Measurements from ENCODE around the gene ABT1.
A peak's percentile ranks its signal among the peaks of the same experiment; 100 is the strongest.

The ABT1 gene

DNA sequence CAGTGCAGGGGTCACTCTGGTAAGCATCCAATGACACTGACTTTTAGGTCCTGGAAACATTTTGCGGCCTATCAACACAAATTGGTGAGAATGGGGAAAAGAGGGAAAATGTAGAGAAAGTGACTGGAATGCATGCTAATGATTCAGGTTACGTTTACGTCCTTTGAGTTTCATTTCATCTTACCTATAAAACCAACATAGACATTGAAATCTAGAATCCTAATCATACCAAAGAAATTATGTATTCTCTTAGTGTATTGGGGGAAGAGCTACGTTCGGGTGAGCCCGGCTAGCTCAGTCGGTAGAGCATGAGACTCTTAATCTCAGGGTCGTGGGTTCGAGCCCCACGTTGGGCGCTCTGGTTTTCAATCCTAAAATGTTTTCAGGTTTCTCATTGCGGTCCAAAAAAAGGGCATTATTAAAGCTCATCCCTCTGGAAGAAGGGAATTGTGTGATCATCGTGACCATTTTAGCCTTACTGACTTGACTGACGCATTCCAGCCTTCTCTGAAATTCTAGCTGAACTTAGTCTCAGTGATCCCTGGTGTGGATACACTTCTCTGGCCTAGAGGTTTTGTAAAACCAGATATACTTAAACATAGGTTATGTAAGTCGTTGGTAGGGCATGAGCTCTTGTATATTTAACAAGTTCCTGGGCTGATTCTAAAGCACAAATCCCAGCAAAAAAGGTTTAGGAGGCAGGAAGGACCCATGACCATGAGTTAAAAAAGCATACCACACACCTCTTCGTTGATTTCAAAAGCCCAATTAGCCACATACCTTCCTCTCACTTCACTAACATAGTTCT lies 40.3 kb upstream of the ABT1 start:
- Histone ChIP-seq H3K27me3 (ENCODE audit: control insufficient read depth in 1 of 2, insufficient read depth in 2 of 2, low read length in 2 of 2) (no peaks in the 10 kb centered on the region), H3K9me3 (ENCODE audit: low read length) (no peaks in the 10 kb centered on the region), H3K4me1 (ENCODE audit: insufficient read depth, low read length) (peaks cover 10% of the 10 kb centered on the region), H3K9ac (ENCODE audit: low read length) (no peak overlapping the region), H3K4me3 (ENCODE audit: low read depth in 1 of 2, low read length in 2 of 2) (no peak overlapping the region), H3K27ac (ENCODE audit: low read depth, low read length) (no peak overlapping the region), H3K36me3 (ENCODE audit: insufficient read depth, low read length) (no peaks in the 10 kb centered on the region)

DNA sequence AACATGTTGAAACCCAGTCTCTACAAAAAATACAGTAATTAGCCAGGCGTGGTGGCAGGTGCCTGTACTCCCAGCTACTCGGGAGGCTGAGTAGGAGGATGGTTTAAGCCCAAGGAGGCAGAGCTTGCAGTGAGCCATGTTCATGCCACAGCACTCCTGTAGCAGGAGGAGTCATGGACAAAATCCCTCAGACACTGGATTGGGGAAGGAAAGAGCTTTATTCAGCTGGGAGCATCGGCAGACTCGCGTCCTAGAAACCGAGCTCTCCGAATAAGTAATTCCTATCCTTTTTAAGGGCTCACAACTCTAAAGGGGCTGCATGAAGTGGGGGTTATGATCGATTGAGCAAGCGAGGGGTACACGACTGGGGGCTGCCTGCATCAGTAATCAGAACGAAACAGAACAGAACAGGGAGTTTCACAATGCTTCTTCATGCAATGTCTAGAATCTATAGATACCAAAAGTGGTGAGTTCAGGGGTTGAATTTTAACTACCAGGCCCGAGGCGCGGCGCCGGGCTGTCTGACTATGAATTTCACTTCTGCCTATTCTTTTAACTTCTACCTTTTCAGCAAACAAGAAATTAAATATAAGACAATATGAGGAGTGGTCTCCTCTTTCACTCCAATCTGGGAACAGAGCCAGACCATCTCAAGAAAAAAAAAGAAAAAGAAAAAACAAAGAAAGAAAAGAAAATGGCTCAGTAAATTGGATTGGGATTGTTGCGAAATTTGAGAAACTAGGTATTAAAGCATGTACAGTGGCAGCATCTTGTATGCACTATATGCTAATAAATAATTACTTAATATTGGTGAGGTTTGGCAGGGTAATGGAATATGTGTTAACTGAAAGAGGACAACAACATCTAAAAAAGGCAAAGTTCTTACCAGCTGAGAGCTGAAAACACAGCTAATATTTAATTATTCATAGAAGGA lies 35.0 kb upstream of the ABT1 start:
- Histone ChIP-seq H3K9ac (ENCODE audit: low read length) (no peak overlapping the region), H3K9me3 (ENCODE audit: low read length) (no peaks in the 10 kb centered on the region), H3K36me3 (ENCODE audit: insufficient read depth, low read length) (no peaks in the 10 kb centered on the region), H3K4me1 (ENCODE audit: insufficient read depth, low read length) (no peaks in the 10 kb centered on the region), H3K27ac (ENCODE audit: low read depth, low read length) (no peak overlapping the region), H3K27me3 (ENCODE audit: control insufficient read depth in 1 of 2, insufficient read depth in 2 of 2, low read length in 2 of 2) (no peaks in the 10 kb centered on the region), H3K4me3 (ENCODE audit: low read depth in 1 of 2, low read length in 2 of 2) (no peak overlapping the region)

DNA sequence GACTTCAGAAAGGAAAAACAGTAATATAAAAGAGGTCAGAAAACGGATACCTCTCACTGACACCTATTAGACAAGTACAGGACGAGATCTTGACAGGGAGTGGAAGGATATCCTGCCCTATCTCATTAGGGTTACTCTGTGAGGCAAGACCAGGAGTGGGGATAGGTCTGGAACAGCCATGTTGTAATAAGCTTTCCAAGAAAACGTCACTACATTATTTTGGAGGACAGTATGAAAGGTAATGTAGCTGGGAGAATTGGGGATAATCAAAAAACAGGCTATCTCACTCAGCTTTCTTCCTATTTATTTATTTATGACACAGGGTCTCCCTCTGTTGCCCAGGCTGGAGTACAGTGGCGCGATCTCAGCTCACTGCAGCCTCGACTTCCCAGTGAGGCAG lies 33.3 kb upstream of the ABT1 start:
- Histone ChIP-seq H3K9me3 (ENCODE audit: low read length) (no peaks in the 10 kb centered on the region), H3K27me3 (ENCODE audit: control insufficient read depth in 1 of 2, insufficient read depth in 2 of 2, low read length in 2 of 2) (no peaks in the 10 kb centered on the region), H3K36me3 (ENCODE audit: insufficient read depth, low read length) (no peaks in the 10 kb centered on the region), H3K4me3 (ENCODE audit: low read depth in 1 of 2, low read length in 2 of 2) (no peak overlapping the region), H3K27ac (ENCODE audit: low read depth, low read length) (no peak overlapping the region), H3K9ac (ENCODE audit: low read length) (no peak overlapping the region), H3K4me1 (ENCODE audit: insufficient read depth, low read length) (no peaks in the 10 kb centered on the region)

DNA sequence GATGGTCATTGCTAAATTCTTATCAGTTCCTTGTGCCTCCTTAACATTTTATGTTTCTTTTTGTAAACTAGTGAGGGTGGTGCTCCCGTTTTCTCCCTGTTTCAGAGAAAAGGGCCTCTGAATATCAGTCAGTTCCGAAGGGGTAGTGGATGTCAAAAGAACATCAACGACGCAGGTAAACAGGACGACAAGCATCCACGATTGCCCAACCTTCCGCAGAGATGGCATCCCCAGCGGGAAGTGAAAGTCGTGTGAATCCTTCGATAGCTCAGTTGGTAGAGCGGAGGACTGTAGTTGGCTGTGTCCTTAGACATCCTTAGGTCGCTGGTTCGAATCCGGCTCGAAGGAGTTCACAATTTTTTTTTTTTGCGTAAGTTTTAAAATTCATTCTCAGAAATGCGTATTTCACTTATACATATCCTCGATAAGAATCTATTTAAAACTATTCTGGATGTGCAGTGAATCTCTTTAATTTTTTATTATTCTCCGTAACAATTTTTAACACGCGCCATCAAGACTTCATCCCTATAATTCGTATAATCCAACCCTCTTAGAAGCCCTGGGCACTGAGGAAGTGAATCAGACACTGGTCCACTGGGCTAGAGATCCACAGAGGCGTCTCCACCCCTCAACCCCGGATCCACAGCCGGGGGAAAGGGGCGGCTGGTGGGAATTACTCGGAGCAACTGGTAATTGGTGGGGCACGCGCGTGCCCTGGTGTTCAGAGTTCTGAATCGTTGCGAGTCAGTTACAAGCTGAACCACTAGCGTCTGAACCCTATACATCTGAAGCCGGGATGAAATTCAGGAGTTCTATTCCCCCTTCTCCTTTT lies 27.9 kb upstream of the ABT1 start:
- H3K9me3 ChIP-seq (ENCODE audit: low read length), result no peaks in the 10 kb centered on the region
- peaks cover 4% of the 10 kb centered on the region for H3K4me1 ChIP-seq (ENCODE audit: insufficient read depth, low read length)
- H3K4me3 ChIP-seq (ENCODE audit: low read depth in 1 of 2, low read length in 2 of 2), result peak overlapping the region; percentile 71 to 79
- no peaks in the 10 kb centered on the region for H3K36me3 ChIP-seq (ENCODE audit: insufficient read depth, low read length)
- peak overlapping the region; percentile 32 for H3K9ac ChIP-seq (ENCODE audit: low read length)
- H3K27ac ChIP-seq (ENCODE audit: low read depth, low read length), result peak overlapping the region; percentile 70
- H3K27me3 ChIP-seq (ENCODE audit: control insufficient read depth in 1 of 2, insufficient read depth in 2 of 2, low read length in 2 of 2), result no peaks in the 10 kb centered on the region

DNA sequence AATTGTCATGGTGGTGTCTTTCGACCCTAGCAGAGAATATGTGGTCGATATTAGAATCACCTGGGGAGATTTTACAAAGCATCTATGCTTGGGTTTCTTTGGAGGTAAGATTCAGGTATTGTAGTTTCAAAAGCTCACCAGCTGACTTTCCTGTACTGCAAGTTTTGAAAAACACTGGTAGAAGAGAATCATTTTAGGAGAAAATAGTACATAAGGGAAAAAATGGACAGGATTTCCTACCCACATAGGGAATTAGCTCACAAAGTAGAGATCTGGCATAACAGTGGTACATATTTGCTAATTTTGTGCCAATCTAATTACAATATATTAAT lies 27.4 kb upstream of the ABT1 start:
- H3K27ac ChIP-seq (ENCODE audit: low read depth, low read length), result no peak overlapping the region
- H3K4me3 ChIP-seq (ENCODE audit: low read depth in 1 of 2, low read length in 2 of 2), result peak overlapping the region in 1 of 2 donors; percentile 79
- H3K9ac ChIP-seq (ENCODE audit: low read length), result no peak overlapping the region

DNA sequence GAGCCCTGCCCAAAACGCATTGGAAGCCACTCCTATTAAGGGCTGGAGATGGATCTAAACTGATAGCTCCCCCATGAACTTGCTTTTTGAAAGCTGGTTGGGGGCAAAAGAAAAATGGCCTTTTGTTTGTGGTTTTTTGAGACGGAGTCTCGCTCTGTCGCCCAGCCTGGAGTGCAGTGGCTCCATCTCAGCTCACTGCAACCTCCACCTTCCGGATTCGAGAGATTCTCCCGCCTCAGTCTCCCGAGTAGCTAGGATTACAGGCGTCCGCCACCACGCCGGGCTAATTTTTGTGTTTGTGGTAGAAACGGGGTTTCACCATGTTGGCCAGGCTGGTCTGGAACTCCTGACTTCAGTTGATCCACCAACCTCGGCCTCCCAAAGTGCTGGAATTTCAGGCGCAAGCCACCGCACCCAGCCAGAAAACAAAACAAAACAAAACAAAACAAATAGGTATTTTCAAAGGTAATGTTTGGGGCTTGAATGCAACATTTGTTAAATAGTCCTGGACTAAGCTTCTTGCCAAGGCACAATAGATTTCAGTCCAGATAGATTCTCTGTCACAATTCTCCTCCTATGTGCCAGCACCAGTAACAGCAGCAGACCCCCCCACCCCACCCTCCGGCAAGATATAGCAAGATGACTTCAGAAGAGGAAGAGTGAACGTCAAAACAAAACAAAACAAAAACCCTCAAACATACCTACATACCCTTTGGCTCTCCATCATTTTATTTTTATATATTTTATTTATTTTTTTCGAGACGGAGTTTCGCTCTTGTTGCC lies 26.5 kb upstream of the ABT1 start:
- no peak overlapping the region for H3K4me3 ChIP-seq (ENCODE audit: low read depth in 1 of 2, low read length in 2 of 2)
- no peaks in the 10 kb centered on the region for H3K36me3 ChIP-seq (ENCODE audit: insufficient read depth, low read length)
- H3K9ac ChIP-seq (ENCODE audit: low read length), result no peak overlapping the region
- H3K4me1 ChIP-seq (ENCODE audit: insufficient read depth, low read length), result peaks cover 4% of the 10 kb centered on the region
- no peak overlapping the region for H3K27ac ChIP-seq (ENCODE audit: low read depth, low read length)
- H3K9me3 ChIP-seq (ENCODE audit: low read length), result no peaks in the 10 kb centered on the region
- no peaks in the 10 kb centered on the region for H3K27me3 ChIP-seq (ENCODE audit: control insufficient read depth in 1 of 2, insufficient read depth in 2 of 2, low read length in 2 of 2)

More for the DNA sequence above, 27.4 kb upstream of the ABT1 start:
- no peaks in the 10 kb centered on the region for H3K9me3 ChIP-seq (ENCODE audit: low read length)
- no peaks in the 10 kb centered on the region for H3K36me3 ChIP-seq (ENCODE audit: insufficient read depth, low read length)
- H3K27me3 ChIP-seq (ENCODE audit: control insufficient read depth in 1 of 2, insufficient read depth in 2 of 2, low read length in 2 of 2), result no peaks in the 10 kb centered on the region
- peaks cover 4% of the 10 kb centered on the region for H3K4me1 ChIP-seq (ENCODE audit: insufficient read depth, low read length)

DNA sequence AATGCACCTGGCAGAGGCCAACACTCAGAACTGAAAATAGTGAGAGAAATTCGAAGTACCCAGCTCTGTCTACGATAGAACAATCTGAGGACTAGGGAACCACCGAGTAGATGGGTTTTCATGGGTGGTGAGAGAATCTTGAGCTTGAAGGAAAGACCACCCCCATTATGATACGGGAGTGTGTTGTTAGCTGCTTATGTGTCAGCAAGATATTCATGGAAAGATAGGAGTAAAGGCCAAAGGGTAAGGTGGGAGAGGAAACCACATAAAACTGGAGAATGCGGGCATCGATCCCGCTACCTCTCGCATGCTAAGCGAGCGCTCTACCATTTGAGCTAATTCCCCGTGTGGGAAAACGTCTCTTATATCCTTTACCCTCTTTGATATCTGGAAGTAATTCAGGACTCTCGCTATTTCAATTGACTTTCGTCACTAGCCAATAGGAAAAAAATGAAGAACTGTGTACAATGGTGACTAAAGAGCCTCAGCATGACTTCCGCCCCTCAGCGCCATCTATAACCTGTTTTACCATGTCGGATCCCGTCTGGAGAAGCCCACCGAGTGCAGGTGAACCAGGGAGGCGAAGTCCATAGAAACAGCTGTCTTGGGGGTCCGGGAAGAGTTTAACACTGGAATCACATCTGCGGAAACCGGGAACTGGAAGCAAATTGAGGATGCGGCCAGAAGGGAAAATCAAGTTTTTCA lies 25.0 kb upstream of the ABT1 start:
- Histone ChIP-seq H3K36me3 (ENCODE audit: insufficient read depth, low read length) (no peaks in the 10 kb centered on the region), H3K9me3 (ENCODE audit: low read length) (no peaks in the 10 kb centered on the region), H3K27ac (ENCODE audit: low read depth, low read length) (peak overlapping the region; percentile 52), H3K9ac (ENCODE audit: low read length) (peak overlapping the region; percentile 10), H3K27me3 (ENCODE audit: control insufficient read depth in 1 of 2, insufficient read depth in 2 of 2, low read length in 2 of 2) (peaks cover 0 to 4% of the 10 kb centered on the region in 2 donors), H3K4me3 (ENCODE audit: low read depth in 1 of 2, low read length in 2 of 2) (peak overlapping the region; percentile 30 to 62), H3K4me1 (ENCODE audit: insufficient read depth, low read length) (peaks cover 4% of the 10 kb centered on the region)

DNA sequence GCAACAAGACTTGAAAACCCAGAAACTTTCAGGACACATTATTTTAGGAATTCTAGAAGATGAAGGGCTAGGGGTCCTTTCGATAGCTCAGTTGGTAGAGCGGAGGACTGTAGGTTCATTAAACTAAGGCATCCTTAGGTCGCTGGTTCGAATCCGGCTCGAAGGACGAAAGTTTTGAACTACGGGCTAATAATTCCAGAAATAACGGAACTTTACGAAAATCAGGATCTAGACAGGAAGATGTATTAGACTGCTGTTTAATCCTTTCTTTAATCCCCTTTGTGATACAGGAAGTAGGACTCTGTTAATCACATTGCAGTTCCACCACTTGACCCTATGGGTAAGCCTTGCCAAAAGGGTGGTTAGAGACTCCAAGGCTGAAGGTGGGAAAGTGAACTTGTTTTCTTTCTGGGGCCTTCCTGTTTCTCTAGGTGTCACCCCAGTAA lies 21.2 kb upstream of the ABT1 start:
- Histone ChIP-seq H3K36me3 (ENCODE audit: insufficient read depth, low read length) (no peaks in the 10 kb centered on the region), H3K27ac (ENCODE audit: low read depth, low read length) (no peak overlapping the region), H3K27me3 (ENCODE audit: control insufficient read depth in 1 of 2, insufficient read depth in 2 of 2, low read length in 2 of 2) (peaks cover 8 to 14% of the 10 kb centered on the region in 2 donors), H3K9me3 (ENCODE audit: low read length) (no peaks in the 10 kb centered on the region), H3K4me1 (ENCODE audit: insufficient read depth, low read length) (no peaks in the 10 kb centered on the region), H3K4me3 (ENCODE audit: low read depth in 1 of 2, low read length in 2 of 2) (no peak overlapping the region), H3K9ac (ENCODE audit: low read length) (no peak overlapping the region)

DNA sequence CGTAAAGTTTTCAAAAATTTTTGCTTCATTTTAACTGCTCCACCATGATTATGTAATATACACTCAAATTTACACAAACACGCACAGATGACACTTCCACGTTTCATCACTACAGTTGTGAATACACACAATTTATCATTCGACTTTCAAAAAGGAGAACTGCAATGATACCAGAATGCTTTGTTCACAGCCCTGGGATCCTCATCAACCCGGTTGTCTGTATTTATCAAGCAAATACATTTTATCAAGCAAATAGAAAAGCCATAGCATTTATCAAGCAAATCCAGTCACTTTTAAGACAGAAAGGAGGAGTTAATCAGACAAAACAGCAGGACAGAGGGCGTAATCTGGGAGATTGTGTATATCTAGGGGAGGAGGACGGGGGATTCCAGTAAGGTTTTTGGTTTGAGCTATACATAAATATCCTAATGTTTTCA lies 20.3 kb upstream of the ABT1 start:
- H3K9me3 ChIP-seq (ENCODE audit: low read length), result no peaks in the 10 kb centered on the region
- H3K36me3 ChIP-seq (ENCODE audit: insufficient read depth, low read length), result no peaks in the 10 kb centered on the region
- H3K27me3 ChIP-seq (ENCODE audit: control insufficient read depth in 1 of 2, insufficient read depth in 2 of 2, low read length in 2 of 2), result peaks cover 8 to 14% of the 10 kb centered on the region in 2 donors
- H3K27ac ChIP-seq (ENCODE audit: low read depth, low read length), result no peak overlapping the region
- no peaks in the 10 kb centered on the region for H3K4me1 ChIP-seq (ENCODE audit: insufficient read depth, low read length)
- no peak overlapping the region for H3K9ac ChIP-seq (ENCODE audit: low read length)
- no peak overlapping the region for H3K4me3 ChIP-seq (ENCODE audit: low read depth in 1 of 2, low read length in 2 of 2)

Measured in muscle layer of colon (tissue), 2 donors.